Measurements from ENCODE around the gene NTHL1. TPM values are rescaled to one million over a fixed set of nuclear protein-coding genes. Genes with fewer than 3 reads are reported as not detected.
A peak's percentile ranks its signal among the peaks of the same experiment; 100 is the strongest.

NTHL1 gene
- total RNA-seq, 1 experiment from 2014 or later: 32.8 TPM

DNA sequence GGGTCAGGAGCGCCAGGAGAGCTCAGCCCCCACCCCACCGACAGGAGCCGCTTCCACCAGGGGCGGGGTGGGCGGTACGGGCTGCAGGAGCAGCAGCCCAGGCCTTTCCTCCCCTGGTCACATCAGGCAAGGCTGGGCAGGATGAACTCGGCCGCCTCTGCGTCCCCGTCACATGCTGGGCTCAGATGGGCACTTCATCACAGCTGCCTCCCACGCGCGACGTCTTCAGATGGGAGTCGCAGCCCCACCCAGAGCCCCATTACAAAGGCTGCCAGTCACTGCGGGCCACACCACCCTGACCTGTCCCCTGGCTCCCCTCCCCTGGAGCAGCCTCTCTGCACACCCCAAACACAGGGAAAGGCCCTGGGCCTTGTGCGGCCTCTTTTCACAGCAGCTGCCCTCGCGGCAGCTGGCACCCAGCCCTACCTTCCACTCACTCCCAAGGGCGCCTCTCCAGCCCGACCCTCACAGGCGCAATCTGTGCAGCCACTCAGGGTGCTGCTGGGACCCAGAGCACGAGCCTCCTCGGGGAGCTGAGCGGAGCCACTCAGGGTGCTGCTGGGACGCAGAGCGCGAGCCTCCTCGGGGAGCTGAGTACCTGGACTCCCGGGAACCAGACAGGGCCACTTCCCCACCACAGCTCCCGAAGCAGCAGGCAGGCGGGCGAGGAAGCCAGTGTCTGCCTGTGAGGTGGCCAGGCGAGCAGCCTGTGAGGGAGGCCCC is 42.7 kb downstream of the NTHL1 start:
- TF ChIP-seq, protein P1, sequence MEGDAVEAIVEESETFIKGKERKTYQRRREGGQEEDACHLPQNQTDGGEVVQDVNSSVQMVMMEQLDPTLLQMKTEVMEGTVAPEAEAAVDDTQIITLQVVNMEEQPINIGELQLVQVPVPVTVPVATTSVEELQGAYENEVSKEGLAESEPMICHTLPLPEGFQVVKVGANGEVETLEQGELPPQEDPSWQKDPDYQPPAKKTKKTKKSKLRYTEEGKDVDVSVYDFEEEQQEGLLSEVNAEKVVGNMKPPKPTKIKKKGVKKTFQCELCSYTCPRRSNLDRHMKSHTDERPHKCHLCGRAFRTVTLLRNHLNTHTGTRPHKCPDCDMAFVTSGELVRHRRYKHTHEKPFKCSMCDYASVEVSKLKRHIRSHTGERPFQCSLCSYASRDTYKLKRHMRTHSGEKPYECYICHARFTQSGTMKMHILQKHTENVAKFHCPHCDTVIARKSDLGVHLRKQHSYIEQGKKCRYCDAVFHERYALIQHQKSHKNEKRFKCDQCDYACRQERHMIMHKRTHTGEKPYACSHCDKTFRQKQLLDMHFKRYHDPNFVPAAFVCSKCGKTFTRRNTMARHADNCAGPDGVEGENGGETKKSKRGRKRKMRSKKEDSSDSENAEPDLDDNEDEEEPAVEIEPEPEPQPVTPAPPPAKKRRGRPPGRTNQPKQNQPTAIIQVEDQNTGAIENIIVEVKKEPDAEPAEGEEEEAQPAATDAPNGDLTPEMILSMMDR (IDR thresholded peaks at IDR 0.05; ENCODE audit: unreplicated experiment): no peak
- peak overlapping the region; percentile 10 for H3K4me3 Mint-ChIP-seq (ENCODE audit: low read depth, unreplicated experiment)
- peaks cover 38% of the 10 kb centered on the region for H3K4me1 Mint-ChIP-seq (ENCODE audit: low read depth, unreplicated experiment)
- no peaks in the 10 kb centered on the region for H3K27me3 Mint-ChIP-seq (ENCODE audit: unreplicated experiment)
- BruUV-seq (replicated peaks): no TSS peak
- CTCF ChIA-PET: interaction anchor here (1.6 kb wide), 1 partner anchor 136 kb away, joined by 11 read pairs; no protein-coding TSS in a partner anchor
- H3K27ac Mint-ChIP-seq (ENCODE audit: unreplicated experiment): no peak overlapping the region
- no peak for DNase-seq
- peaks cover 51% of the 10 kb centered on the region for H3K36me3 Mint-ChIP-seq (ENCODE audit: insufficient read depth, unreplicated experiment)
- intact Hi-C loops (cut with micrococcal nuclease; ENCODE audit: unreplicated experiment): no loop called here
- H3K9me3 Mint-ChIP-seq (ENCODE audit: low read depth, unreplicated experiment): no peaks in the 10 kb centered on the region

DNA sequence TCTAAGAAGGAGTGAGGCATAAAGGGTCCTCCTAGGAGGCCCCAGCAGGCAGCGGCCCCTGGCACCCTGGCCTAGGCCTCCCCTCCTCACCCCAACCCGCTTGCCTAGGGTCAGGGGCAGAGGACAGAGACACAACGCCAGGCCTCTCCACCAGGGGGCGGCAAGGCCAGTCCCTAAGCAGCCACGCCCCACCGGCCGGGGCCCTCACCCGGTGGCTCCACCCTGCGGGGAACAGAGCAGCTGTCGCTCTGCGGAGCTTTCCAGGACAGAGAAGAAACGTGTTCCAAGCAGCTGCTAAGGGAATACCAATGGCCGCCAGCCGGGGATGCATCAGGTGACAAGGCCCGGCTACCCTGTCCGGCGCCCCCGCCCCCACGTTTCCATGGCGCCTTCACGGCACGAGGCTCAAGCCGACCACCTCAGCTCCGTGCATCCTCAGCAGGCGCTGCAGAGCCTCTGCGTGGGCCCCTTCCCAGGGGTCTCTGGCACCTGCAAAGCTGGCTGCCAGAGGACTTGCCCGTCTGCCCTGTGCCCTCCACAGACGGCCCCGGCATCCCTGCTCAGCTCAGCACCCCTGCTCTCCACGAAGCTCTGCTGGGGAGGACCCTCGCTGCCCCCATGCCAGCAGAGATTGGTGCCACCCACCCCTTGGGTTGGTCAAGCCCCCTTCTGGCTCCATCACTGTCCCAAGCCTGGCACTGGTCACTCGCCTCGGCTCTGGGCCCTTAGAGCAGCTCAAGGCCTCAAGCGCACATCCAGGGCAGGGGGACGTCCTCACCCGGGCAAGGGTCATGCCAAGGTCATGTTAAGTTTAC is 43.6 kb downstream of the NTHL1 start:
- Mint-ChIP-seq H3K4me3 (ENCODE audit: low read depth, unreplicated experiment) (peak overlapping the region; percentile 17), H3K27me3 (ENCODE audit: unreplicated experiment) (no peaks in the 10 kb centered on the region), H3K9me3 (ENCODE audit: low read depth, unreplicated experiment) (no peaks in the 10 kb centered on the region), H3K27ac (ENCODE audit: unreplicated experiment) (no peak overlapping the region), H3K4me1 (ENCODE audit: low read depth, unreplicated experiment) (peaks cover 38% of the 10 kb centered on the region), H3K36me3 (ENCODE audit: insufficient read depth, unreplicated experiment) (peaks cover 42% of the 10 kb centered on the region)
- BruUV-seq (replicated peaks): no TSS peak
- CTCF ChIA-PET: interaction anchor here (0.6 to 2.0 kb wide), 11 partner anchors 8 to 149 kb away, joined by 3 to 11 read pairs (median 4); partner anchors contain the start of genes PKD1 and TBL3
- TF ChIP-seq, protein P1 (IDR thresholded peaks at IDR 0.05; ENCODE audit: unreplicated experiment): peak; percentile 97
- intact Hi-C loops (cut with micrococcal nuclease; ENCODE audit: unreplicated experiment): no loop called here
- peak; percentile 97 for DNase-seq

- H3K4me3 Mint-ChIP-seq (ENCODE audit: low read depth, unreplicated experiment): no peak overlapping the region
- no peak overlapping the region for H3K27ac Mint-ChIP-seq (ENCODE audit: unreplicated experiment)
- no TSS peak for BruUV-seq (replicated peaks)
- TF ChIP-seq, protein P1 (IDR thresholded peaks at IDR 0.05; ENCODE audit: unreplicated experiment): no peak
- no peaks in the 10 kb centered on the region for H3K9me3 Mint-ChIP-seq (ENCODE audit: low read depth, unreplicated experiment)
- H3K27me3 Mint-ChIP-seq (ENCODE audit: unreplicated experiment): no peaks in the 10 kb centered on the region
- CTCF ChIA-PET: interaction anchor here (0.6 to 2.0 kb wide), 9 partner anchors 8 to 150 kb away, joined by 3 to 11 read pairs (median 4); no protein-coding TSS in a partner anchor
- peaks cover 33% of the 10 kb centered on the region for H3K4me1 Mint-ChIP-seq (ENCODE audit: low read depth, unreplicated experiment)
- DNase-seq: no peak
- peaks cover 42% of the 10 kb centered on the region for H3K36me3 Mint-ChIP-seq (ENCODE audit: insufficient read depth, unreplicated experiment)
- intact Hi-C loops (cut with micrococcal nuclease; ENCODE audit: unreplicated experiment): no loop called here
Measured at GRCh38 chr16:2003231-2003826, 44.3 kb downstream of the NTHL1 start.

- Mint-ChIP-seq H3K4me1 (ENCODE audit: low read depth, unreplicated experiment) (peaks cover 26% of the 10 kb centered on the region), H3K36me3 (ENCODE audit: insufficient read depth, unreplicated experiment) (peaks cover 41% of the 10 kb centered on the region), H3K9me3 (ENCODE audit: low read depth, unreplicated experiment) (no peaks in the 10 kb centered on the region), H3K4me3 (ENCODE audit: low read depth, unreplicated experiment) (no peak overlapping the region), H3K27ac (ENCODE audit: unreplicated experiment) (no peak overlapping the region), H3K27me3 (ENCODE audit: unreplicated experiment) (no peaks in the 10 kb centered on the region)
- TF ChIP-seq, protein P1 (IDR thresholded peaks at IDR 0.05; ENCODE audit: unreplicated experiment): no peak
- intact Hi-C loops (cut with micrococcal nuclease; ENCODE audit: unreplicated experiment): no loop called here
- no TSS peak for BruUV-seq (replicated peaks)
- DNase-seq: no peak
- CTCF ChIA-PET: interaction anchor here (0.6 to 2.0 kb wide), 5 partner anchors 10 to 151 kb away, joined by 3 to 7 read pairs (median 4); no protein-coding TSS in a partner anchor
Measured at GRCh38 chr16:2002406-2003230, 45.0 kb downstream of the NTHL1 start.
